Right atrium auricular region (tissue), 2 donors: ENCODE data around the gene PIAS1. TPM values are rescaled to one million over a fixed set of nuclear protein-coding genes. Genes with fewer than 3 reads are reported as not detected.
A peak's percentile ranks its signal among the peaks of the same experiment; 100 is the strongest.
"Not testable (repeated sequence)": the region's sequence is repeated elsewhere in the genome, so short reads cannot be mapped to it uniquely, and the experiment has no call there.

Experiments
- DNase-seq: peaks from one replicate; pipeline ENCODE4 v3.0.0-alpha.2; 2019; ENCODE audit warnings: low spot score
- H3K27ac ChIP-seq, 2 donors: fragments of 200-600 bp; sonication (generic); 1 replicate in 1 of 2; 2 replicates in 1 of 2; pipeline ENCODE4 v1.5.1; 2016 to 2019
- H3K27me3 ChIP-seq, 2 donors: fragments of 200-600 bp; sonication (generic); one replicate each; pipeline versions ENCODE4 v1.5.1 to v1.6.0; 2017 to 2019
- H3K36me3 ChIP-seq: fragments of 200-600 bp; sonication (generic); one replicate; pipeline ENCODE4 v1.5.1; 2016
- H3K4me1 ChIP-seq, 2 donors: fragments of 200-600 bp; sonication (generic); one replicate each; pipeline versions ENCODE4 v1.5.1 to v1.6.0; 2017 to 2019
- H3K4me3 ChIP-seq, 2 donors: fragments of 200-600 bp; sonication (generic); 1 replicate in 1 of 2; 2 replicates in 1 of 2; pipeline ENCODE4 v1.5.1; 2017 to 2019; ENCODE audit warnings: mild to moderate bottlenecking in 1 of 2, moderate library complexity in 1 of 2
- H3K9me3 ChIP-seq, 2 donors: fragments of 200-600 bp; sonication (generic); one replicate each; pipeline ENCODE4 v1.5.1; 2019
- CTCF ChIP-seq, 2 donors: fragments of 200-600 bp; sonication (generic); IDR thresholded peaks; one replicate each; pipeline ENCODE4 v1.5.1; 2019; ENCODE audit warnings: antibody characterized with exemption in 2 of 2
- total RNA-seq, 2 donors: library from RNA; depleted of rRNA; stranded (reverse); fragments of >200 nt; gene quantifications; one replicate each; pipeline ENCODE4 v1.1.0, GENCODE V29; 2016

The PIAS1 gene
- total RNA-seq, 2 donors from 2014 or later = 24.5 to 26.7 TPM

GRCh38 chr15:68224546-68225250, 170.6 kb downstream of the PIAS1 start:
- H3K36me3 ChIP-seq = no peaks in the 10 kb centered on the region
- no peak overlapping the region for H3K27ac ChIP-seq
- no peak for TF ChIP-seq CTCF (IDR thresholded peaks at IDR 0.05)
- H3K27me3 ChIP-seq = no peaks in the 10 kb centered on the region
- peaks cover 0 to 15% of the 10 kb centered on the region in 2 donors for H3K4me1 ChIP-seq
- DNase-seq = peak; percentile 47
- no peaks in the 10 kb centered on the region for H3K9me3 ChIP-seq
- H3K4me3 ChIP-seq = no peak overlapping the region

GRCh38 chr15:68225442-68225841, 171.3 kb downstream of the PIAS1 start:
- peak; percentile 36 for DNase-seq

GRCh38 chr15:68227643-68228142, 173.6 kb downstream of the PIAS1 start:
- H3K4me1 ChIP-seq = peaks cover 0 to 21% of the 10 kb centered on the region in 2 donors
- no peaks in the 10 kb centered on the region for H3K36me3 ChIP-seq
- peak; percentile 50 for DNase-seq
- H3K27ac ChIP-seq = no peak overlapping the region
- no peaks in the 10 kb centered on the region for H3K27me3 ChIP-seq
- no peak overlapping the region for H3K4me3 ChIP-seq
- no peak for TF ChIP-seq CTCF (IDR thresholded peaks at IDR 0.05)
- no peaks in the 10 kb centered on the region for H3K9me3 ChIP-seq

More at GRCh38 chr15:68225442-68225841, 171.3 kb downstream of the PIAS1 start:
- not testable (repeated sequence) for H3K4me3 ChIP-seq, H3K36me3 ChIP-seq, H3K27ac ChIP-seq, H3K9me3 ChIP-seq, H3K27me3 ChIP-seq
- peaks cover 0 to 21% of the 10 kb centered on the region in 2 donors for H3K4me1 ChIP-seq

- Histone ChIP-seq H3K27me3 (no peaks in the 10 kb centered on the region), H3K4me1 (peaks cover 0 to 21% of the 10 kb centered on the region in 2 donors), H3K36me3 (no peaks in the 10 kb centered on the region), H3K9me3 (no peaks in the 10 kb centered on the region), H3K4me3 (peak overlapping the region; percentile 58 to 68), H3K27ac (peak overlapping the region in 1 of 2 donors; percentile 81)
- no peak for DNase-seq
- no peak for TF ChIP-seq CTCF (IDR thresholded peaks at IDR 0.05)
Measured at GRCh38 chr15:68228143-68228970, 174.2 kb downstream of the PIAS1 start.

- Histone ChIP-seq H3K4me3 (peak overlapping the region; percentile 58 to 68), H3K9me3 (no peaks in the 10 kb centered on the region), H3K36me3 (no peaks in the 10 kb centered on the region), H3K27me3 (no peaks in the 10 kb centered on the region), H3K27ac (peak overlapping the region; percentile 77 to 81), H3K4me1 (peaks cover 0 to 21% of the 10 kb centered on the region in 2 donors)
- no peak for TF ChIP-seq CTCF (IDR thresholded peaks at IDR 0.05)
- DNase-seq = peak; percentile 58
Measured at GRCh38 chr15:68228971-68229385, 174.9 kb downstream of the PIAS1 start.
